WTC11 (cell line): ENCODE data around the gene ZNF710.

Source experiments
- CBFB ChIP-seq: sonication (generic); formaldehyde crosslinking; IDR thresholded peaks from 2 replicates; pipeline ENCODE4 v1.8.1; 2022; ENCODE audit warnings: mild to moderate bottlenecking, low read depth, missing genetic modification reagents
- ESRRA ChIP-seq: sonication (generic); formaldehyde crosslinking; IDR thresholded peaks from 2 replicates; pipeline ENCODE4 v1.8.1; 2022; ENCODE audit warnings: mild to moderate bottlenecking, missing genetic modification reagents, borderline replicate concordance
- FOXK1 ChIP-seq: sonication (generic); formaldehyde crosslinking; IDR thresholded peaks from 2 replicates; pipeline ENCODE4 v1.8.0; 2022; ENCODE audit warnings: mild to moderate bottlenecking, moderate library complexity, missing genetic modification reagents
- JUN ChIP-seq: sonication (generic); formaldehyde crosslinking; IDR thresholded peaks from 2 replicates; pipeline ENCODE4 v1.8.0; 2023; ENCODE audit warnings: mild to moderate bottlenecking, missing genetic modification reagents
- NFYB ChIP-seq: sonication (generic); formaldehyde crosslinking; conservative IDR thresholded peaks from 2 replicates; pipeline ENCODE4 v1.8.0; 2022; ENCODE audit warnings: low read depth, missing genetic modification reagents
- RELA ChIP-seq: sonication (generic); formaldehyde crosslinking; IDR thresholded peaks from 2 replicates; pipeline ENCODE4 v1.8.1; 2022; ENCODE audit warnings: missing genetic modification reagents, mild to moderate bottlenecking, borderline replicate concordance
- TF ChIP-seq, protein P1 (sequence below): sonication (generic); formaldehyde crosslinking; conservative IDR thresholded peaks from 2 replicates; pipeline ENCODE4 v1.8.1; 2022; ENCODE audit warnings: mild to moderate bottlenecking, missing genetic modification reagents
- TF ChIP-seq, protein P2 (sequence below): sonication (generic); formaldehyde crosslinking; IDR thresholded peaks from 2 replicates; pipeline ENCODE4 v1.8.0; 2022; ENCODE audit warnings: mild to moderate bottlenecking, missing genetic modification reagents
- TF ChIP-seq, protein P3 (sequence below): fragments of 200-600 bp; IDR thresholded peaks from 2 replicates; pipeline ENCODE4 v1.8.0; 2022; ENCODE audit warnings: antibody characterized with exemption
- TF ChIP-seq, protein P4 (sequence below): fragments of 250-450 bp; sonication (Bioruptor Pico); IDR thresholded peaks from 2 replicates; pipeline ENCODE4 v2.1.2; 2022; ENCODE audit warnings: mild to moderate bottlenecking, moderate library complexity
- TF ChIP-seq, protein P5 (sequence below): sonication (generic); formaldehyde crosslinking; conservative IDR thresholded peaks from 2 replicates; pipeline ENCODE4 v1.8.1; 2023; ENCODE audit warnings: mild to moderate bottlenecking, low read depth, missing genetic modification reagents, moderate library complexity

DNA sequence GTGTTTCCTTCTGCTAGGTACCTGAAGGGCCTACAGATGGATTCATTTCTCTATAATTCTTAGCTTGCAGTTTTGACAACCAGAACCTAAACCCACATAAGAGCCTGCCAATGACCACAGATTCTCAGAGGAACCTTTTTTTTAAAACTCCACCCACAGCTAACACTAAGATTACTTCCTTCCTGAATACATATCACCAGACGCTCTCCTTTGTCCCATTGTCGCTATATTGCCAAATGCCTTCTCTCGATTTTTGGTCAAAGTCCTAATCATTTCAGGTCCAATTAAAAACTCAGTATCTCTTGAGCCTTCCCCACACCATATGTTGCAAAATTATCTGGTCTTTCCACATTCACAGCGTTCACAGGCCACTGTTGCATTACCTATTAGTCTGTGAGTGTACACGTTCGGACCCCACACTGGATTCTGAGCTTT lies 12.4 kb downstream of the ZNF710 start:
- TF ChIP-seq, protein P1, sequence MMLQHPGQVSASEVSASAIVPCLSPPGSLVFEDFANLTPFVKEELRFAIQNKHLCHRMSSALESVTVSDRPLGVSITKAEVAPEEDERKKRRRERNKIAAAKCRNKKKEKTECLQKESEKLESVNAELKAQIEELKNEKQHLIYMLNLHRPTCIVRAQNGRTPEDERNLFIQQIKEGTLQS (CRISPR knock-in tag) = no peak
- TF ChIP-seq, protein P2, sequence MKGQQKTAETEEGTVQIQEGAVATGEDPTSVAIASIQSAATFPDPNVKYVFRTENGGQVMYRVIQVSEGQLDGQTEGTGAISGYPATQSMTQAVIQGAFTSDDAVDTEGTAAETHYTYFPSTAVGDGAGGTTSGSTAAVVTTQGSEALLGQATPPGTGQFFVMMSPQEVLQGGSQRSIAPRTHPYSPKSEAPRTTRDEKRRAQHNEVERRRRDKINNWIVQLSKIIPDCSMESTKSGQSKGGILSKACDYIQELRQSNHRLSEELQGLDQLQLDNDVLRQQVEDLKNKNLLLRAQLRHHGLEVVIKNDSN (CRISPR knock-in tag) = no peak
- TF ChIP-seq ESRRA (CRISPR knock-in tag) (no peak), CBFB (CRISPR knock-in tag) (no peak), JUN (CRISPR knock-in tag) (no peak), FOXK1 (CRISPR knock-in tag) (no peak), RELA (CRISPR knock-in tag) (no peak), NFYB (CRISPR knock-in tag) (no peak)
- TF ChIP-seq, protein P3, sequence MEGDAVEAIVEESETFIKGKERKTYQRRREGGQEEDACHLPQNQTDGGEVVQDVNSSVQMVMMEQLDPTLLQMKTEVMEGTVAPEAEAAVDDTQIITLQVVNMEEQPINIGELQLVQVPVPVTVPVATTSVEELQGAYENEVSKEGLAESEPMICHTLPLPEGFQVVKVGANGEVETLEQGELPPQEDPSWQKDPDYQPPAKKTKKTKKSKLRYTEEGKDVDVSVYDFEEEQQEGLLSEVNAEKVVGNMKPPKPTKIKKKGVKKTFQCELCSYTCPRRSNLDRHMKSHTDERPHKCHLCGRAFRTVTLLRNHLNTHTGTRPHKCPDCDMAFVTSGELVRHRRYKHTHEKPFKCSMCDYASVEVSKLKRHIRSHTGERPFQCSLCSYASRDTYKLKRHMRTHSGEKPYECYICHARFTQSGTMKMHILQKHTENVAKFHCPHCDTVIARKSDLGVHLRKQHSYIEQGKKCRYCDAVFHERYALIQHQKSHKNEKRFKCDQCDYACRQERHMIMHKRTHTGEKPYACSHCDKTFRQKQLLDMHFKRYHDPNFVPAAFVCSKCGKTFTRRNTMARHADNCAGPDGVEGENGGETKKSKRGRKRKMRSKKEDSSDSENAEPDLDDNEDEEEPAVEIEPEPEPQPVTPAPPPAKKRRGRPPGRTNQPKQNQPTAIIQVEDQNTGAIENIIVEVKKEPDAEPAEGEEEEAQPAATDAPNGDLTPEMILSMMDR = no peak
- TF ChIP-seq, protein P4, sequence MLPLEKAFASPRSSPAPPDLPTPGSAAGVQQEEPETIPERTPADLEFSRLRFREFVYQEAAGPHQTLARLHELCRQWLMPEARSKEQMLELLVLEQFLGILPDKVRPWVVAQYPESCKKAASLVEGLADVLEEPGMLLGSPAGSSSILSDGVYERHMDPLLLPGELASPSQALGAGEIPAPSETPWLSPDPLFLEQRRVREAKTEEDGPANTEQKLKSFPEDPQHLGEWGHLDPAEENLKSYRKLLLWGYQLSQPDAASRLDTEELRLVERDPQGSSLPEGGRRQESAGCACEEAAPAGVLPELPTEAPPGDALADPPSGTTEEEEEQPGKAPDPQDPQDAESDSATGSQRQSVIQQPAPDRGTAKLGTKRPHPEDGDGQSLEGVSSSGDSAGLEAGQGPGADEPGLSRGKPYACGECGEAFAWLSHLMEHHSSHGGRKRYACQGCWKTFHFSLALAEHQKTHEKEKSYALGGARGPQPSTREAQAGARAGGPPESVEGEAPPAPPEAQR = no peak
- TF ChIP-seq, protein P5, sequence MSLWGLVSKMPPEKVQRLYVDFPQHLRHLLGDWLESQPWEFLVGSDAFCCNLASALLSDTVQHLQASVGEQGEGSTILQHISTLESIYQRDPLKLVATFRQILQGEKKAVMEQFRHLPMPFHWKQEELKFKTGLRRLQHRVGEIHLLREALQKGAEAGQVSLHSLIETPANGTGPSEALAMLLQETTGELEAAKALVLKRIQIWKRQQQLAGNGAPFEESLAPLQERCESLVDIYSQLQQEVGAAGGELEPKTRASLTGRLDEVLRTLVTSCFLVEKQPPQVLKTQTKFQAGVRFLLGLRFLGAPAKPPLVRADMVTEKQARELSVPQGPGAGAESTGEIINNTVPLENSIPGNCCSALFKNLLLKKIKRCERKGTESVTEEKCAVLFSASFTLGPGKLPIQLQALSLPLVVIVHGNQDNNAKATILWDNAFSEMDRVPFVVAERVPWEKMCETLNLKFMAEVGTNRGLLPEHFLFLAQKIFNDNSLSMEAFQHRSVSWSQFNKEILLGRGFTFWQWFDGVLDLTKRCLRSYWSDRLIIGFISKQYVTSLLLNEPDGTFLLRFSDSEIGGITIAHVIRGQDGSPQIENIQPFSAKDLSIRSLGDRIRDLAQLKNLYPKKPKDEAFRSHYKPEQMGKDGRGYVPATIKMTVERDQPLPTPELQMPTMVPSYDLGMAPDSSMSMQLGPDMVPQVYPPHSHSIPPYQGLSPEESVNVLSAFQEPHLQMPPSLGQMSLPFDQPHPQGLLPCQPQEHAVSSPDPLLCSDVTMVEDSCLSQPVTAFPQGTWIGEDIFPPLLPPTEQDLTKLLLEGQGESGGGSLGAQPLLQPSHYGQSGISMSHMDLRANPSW (CRISPR knock-in tag) = no peak
